Panc1 (cell line): ENCODE measurements around the gene SLC22A2. TPM values are rescaled to one million over a fixed set of nuclear protein-coding genes. Genes with fewer than 3 reads are reported as not detected.

ENCODE experiments used
- ATAC-seq: fragments of 200-7000 bp; cut with Tn5 transposase; 2 replicates; pipeline ENCODE4 v1.9.1; 2020; ENCODE audit warnings: mild to moderate bottlenecking, moderate library complexity
- BruUV-seq: library from RNA; stranded (reverse); fragments of 400-500 nt; replicated peaks from 2 replicates; lab custom pipeline; 2021; lab: Mats Ljungman, UMichigan
- CTCF ChIA-PET: fragments of 300-600 bp; sonication (Branson Sonifier 250); formaldehyde crosslinking; loops from one replicate; lab custom pipeline; 2022; ENCODE audit warnings: antibody characterized with exemption; lab: Charles Lee
- POLR2A ChIA-PET: fragments of 300-600 bp; sonication (Branson Sonifier 250); formaldehyde crosslinking; loops from one replicate; lab custom pipeline; 2022; ENCODE audit warnings: antibody characterized with exemption; lab: Charles Lee
- DNase-seq: peaks from one replicate; pipeline ENCODE4 v3.0.0-alpha.2; 2010; ENCODE audit warnings: low read depth, low spot score
- H3K27ac ChIP-seq: 2 replicates; pipeline ENCODE4 v1.5.1; 2011; ENCODE audit warnings: mild to moderate bottlenecking, low read length, inconsistent platforms
- H3K27me3 ChIP-seq: fragments of 200-500 bp; sonication (Bioruptor generic); 2 replicates; pipeline ENCODE4 v1.6.0; 2014; ENCODE audit warnings: low read length, inconsistent platforms; ENCODE audit not compliant: control insufficient read depth, insufficient read depth
- H3K36me3 ChIP-seq: fragments of 200-500 bp; sonication (Bioruptor generic); 2 replicates; pipeline ENCODE4 v1.5.1; 2014; ENCODE audit warnings: inconsistent platforms, mild to moderate bottlenecking, low read length, moderate library complexity; ENCODE audit not compliant: control insufficient read depth, insufficient read depth
- H3K4me1 ChIP-seq: 2 replicates; pipeline ENCODE4 v1.5.1; 2011; ENCODE audit warnings: inconsistent platforms, mild to moderate bottlenecking, low read length, moderate library complexity; ENCODE audit not compliant: control insufficient read depth, insufficient read depth
- H3K4me3 ChIP-seq, 2 experiments: 2 replicates each; pipeline ENCODE4 v1.5.1; 2011 to 2012; ENCODE audit warnings: low read depth in 2 of 2, low read length in 2 of 2, mild to moderate bottlenecking in 2 of 2, inconsistent platforms in 1 of 2, moderate library complexity in 1 of 2
- H3K9me3 ChIP-seq: fragments of 200-500 bp; sonication (Bioruptor generic); 2 replicates; pipeline ENCODE4 v1.5.1; 2014; ENCODE audit warnings: low read depth, mild to moderate bottlenecking, inconsistent platforms, low read length, moderate library complexity; ENCODE audit not compliant: control insufficient read depth, insufficient read depth
- CTCF ChIP-seq: fragments of 450-650 bp; IDR thresholded peaks from 2 replicates; pipeline ENCODE4 v1.5.1; 2017; ENCODE audit warnings: mild to moderate bottlenecking
- POLR2AphosphoS5 ChIP-seq: IDR thresholded peaks from 2 replicates; pipeline ENCODE4 v1.6.1; 2012; ENCODE audit warnings: mild to moderate bottlenecking, low read depth, low read length, moderate library complexity
- REST ChIP-seq, 2 experiments: IDR thresholded peaks; 2 replicates each; pipeline ENCODE4 v1.6.1; 2011 to 2012; ENCODE audit warnings: low read depth in 2 of 2, control low read depth in 1 of 2, low read length in 1 of 2, mild to moderate bottlenecking in 1 of 2, moderate library complexity in 1 of 2; ENCODE audit not compliant: insufficient read depth in 1 of 2
- SIN3A ChIP-seq: IDR thresholded peaks from 2 replicates; pipeline ENCODE4 v1.6.1; 2012; ENCODE audit warnings: low read depth, mild to moderate bottlenecking, low read length, moderate library complexity, borderline replicate concordance; ENCODE audit not compliant: insufficient read depth
- TCF7L2 ChIP-seq: IDR thresholded peaks from 2 replicates; pipeline ENCODE4 v1.6.1; 2011; ENCODE audit warnings: mild to moderate bottlenecking, low read depth, low read length, inconsistent platforms
- in situ Hi-C: cut with HindIII; loops from 2 replicates; pipeline ENCODE4 v1.10.0; 2016; ENCODE audit warnings: low sequenced_read_pairs, low pct_unique_long_range_greater_than_20kb
- intact Hi-C: fragments of 100-400 bp; cut with micrococcal nuclease; formaldehyde crosslinking; loops from one replicate; pipeline ENCODE4 v1.10.0; 2022; ENCODE audit not compliant: unreplicated experiment
- total RNA-seq: library from RNA; stranded (reverse); gene quantifications from one replicate; pipeline ENCODE4 v1.2.1, GENCODE V29; 2021; ENCODE audit not compliant: unreplicated experiment

Gene SLC22A2
- total RNA-seq, 1 experiment from 2014 or later = not detected

GRCh38 chr6:160202411-160202810 lies 56.2 kb downstream of the SLC22A2 start:
- POLR2A ChIA-PET = no interaction called here
- CTCF ChIA-PET = no interaction called here
- intact Hi-C loops = no loop called here
- no peak for DNase-seq
- in situ Hi-C loops = no loop called here
- TF ChIP-seq SIN3A (no peak), TCF7L2 (no peak), POLR2AphosphoS5 (no peak), REST (IDR thresholded peaks at IDR 0.05; ENCODE audit: insufficient read depth in 1 of 2, low read depth in 2 of 2, low read length in 1 of 2) (no peak), CTCF (no peak)
- BruUV-seq = no TSS peak
- Histone ChIP-seq H3K27me3 (no peaks in the 10 kb centered on the region; the same call in 1 of the 2 replicates), H3K36me3 (no peaks in the 10 kb centered on the region; the same call in 1 of the 2 replicates), H3K4me3 (no peak overlapping the region), H3K4me1 (no peaks in the 10 kb centered on the region), H3K9me3 (no peaks in the 10 kb centered on the region), H3K27ac (no peak overlapping the region)
- ATAC-seq = no peak

GRCh38 chr6:160201061-160201460 lies 57.6 kb downstream of the SLC22A2 start:
- no TSS peak for BruUV-seq
- in situ Hi-C loops (no loop called here), intact Hi-C loops (no loop called here)
- no peaks in the 10 kb centered on the region; the same call in 1 of the 2 replicates for H3K27me3 ChIP-seq
- ATAC-seq (no peak), DNase-seq (no peak)
- ChIA-PET CTCF (no interaction called here), POLR2A (no interaction called here)
- no peaks in the 10 kb centered on the region; the same call in 1 of the 2 replicates for H3K36me3 ChIP-seq
- H3K4me3 ChIP-seq = no peak overlapping the region
- TF ChIP-seq REST (IDR thresholded peaks at IDR 0.05; ENCODE audit: insufficient read depth in 1 of 2, low read depth in 2 of 2, low read length in 1 of 2) (no peak), POLR2AphosphoS5 (no peak), CTCF (no peak), SIN3A (no peak), TCF7L2 (no peak)
- H3K27ac ChIP-seq = no peak overlapping the region
- no peaks in the 10 kb centered on the region for H3K9me3 ChIP-seq
- no peaks in the 10 kb centered on the region for H3K4me1 ChIP-seq
